PC-3 (cell line): ENCODE results near the gene SCAPER.

Source experiments
- EZH2 ChIP-seq: fragments of 300-600 bp; sonication (generic); IDR thresholded peaks from one replicate; pipeline ENCODE4 v1.6.1; 2017; ENCODE audit warnings: antibody characterized with exemption, mild to moderate bottlenecking, low read length; ENCODE audit not compliant: unreplicated experiment
- TF ChIP-seq, protein P1 (sequence below): fragments of 300-600 bp; sonication (generic); conservative IDR thresholded peaks from 2 replicates; pipeline ENCODE4 v1.5.1; 2017; ENCODE audit warnings: antibody characterized with exemption, low read depth, mild to moderate bottlenecking, low read length

DNA sequence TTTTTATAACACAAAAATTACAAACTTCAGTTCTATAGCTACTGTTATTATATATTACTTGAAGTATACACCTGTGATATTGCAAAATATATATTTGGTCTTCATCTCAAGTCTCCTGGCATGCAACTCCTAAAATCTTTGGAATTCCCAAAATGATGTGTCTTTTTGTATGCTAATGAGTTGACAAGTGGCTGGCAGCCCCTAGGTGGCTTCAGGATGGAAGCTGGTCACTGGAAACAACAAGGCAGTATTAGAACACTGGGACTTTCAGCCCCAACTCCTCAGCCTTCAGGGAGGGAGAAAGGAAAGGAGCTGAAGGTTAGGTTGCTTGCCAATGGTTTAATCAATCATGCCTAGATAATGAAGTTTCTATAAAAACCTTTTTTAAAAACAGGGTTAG is 112.0 kb downstream of the SCAPER start:
- TF ChIP-seq, protein P1, sequence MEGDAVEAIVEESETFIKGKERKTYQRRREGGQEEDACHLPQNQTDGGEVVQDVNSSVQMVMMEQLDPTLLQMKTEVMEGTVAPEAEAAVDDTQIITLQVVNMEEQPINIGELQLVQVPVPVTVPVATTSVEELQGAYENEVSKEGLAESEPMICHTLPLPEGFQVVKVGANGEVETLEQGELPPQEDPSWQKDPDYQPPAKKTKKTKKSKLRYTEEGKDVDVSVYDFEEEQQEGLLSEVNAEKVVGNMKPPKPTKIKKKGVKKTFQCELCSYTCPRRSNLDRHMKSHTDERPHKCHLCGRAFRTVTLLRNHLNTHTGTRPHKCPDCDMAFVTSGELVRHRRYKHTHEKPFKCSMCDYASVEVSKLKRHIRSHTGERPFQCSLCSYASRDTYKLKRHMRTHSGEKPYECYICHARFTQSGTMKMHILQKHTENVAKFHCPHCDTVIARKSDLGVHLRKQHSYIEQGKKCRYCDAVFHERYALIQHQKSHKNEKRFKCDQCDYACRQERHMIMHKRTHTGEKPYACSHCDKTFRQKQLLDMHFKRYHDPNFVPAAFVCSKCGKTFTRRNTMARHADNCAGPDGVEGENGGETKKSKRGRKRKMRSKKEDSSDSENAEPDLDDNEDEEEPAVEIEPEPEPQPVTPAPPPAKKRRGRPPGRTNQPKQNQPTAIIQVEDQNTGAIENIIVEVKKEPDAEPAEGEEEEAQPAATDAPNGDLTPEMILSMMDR: no peak
- TF ChIP-seq EZH2: no peak
